GM19351 (cell line): Measurements from ENCODE around the gene GUK1.

Experiments
- ATAC-seq: cut with Tn5 transposase; IDR thresholded peaks from one replicate; pipeline ENCODE4 v1.9.1; 2021; ENCODE audit warnings: mild to moderate bottlenecking, moderate library complexity; ENCODE audit not compliant: unreplicated experiment

GUK1 gene

DNA sequence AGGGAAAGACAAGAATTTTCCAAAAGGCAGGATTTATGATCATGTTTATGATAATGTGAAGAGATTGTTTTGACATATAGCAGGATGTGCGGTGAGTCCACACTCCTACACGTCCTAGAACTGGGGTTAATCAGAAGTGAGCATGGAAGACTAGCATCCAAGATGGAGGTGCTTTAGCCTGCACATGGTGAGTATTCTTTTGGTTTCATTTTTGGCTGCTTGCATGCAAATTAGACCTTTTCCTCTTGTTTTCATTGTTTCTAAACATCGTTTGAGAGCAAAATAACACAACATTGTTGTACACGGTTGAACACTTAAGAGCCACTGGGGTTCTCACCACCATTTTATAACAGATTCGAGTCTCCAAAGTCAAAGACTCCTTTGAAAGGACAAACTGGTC is 14.9 kb upstream of the GUK1 start:
- no peak for ATAC-seq

DNA sequence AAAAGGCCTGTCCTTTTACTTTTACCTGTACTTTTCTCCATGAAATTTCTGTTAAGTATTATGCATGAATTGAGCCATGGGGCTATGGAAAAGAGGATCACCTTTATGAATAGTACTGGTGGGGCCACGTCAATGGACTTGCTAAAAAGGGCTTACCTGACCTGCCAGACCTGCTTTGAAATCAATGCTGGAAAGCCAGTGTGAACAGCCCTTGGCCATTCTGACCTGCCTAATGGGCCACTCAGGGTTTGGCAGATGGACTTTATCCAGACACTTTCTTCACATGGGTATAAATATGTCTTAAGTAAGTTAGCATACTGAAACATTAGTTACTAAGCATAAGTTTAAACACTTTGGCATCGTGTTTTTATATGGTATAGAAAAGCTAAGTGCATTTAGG is 8.3 kb upstream of the GUK1 start:
- ATAC-seq, result no peak

DNA sequence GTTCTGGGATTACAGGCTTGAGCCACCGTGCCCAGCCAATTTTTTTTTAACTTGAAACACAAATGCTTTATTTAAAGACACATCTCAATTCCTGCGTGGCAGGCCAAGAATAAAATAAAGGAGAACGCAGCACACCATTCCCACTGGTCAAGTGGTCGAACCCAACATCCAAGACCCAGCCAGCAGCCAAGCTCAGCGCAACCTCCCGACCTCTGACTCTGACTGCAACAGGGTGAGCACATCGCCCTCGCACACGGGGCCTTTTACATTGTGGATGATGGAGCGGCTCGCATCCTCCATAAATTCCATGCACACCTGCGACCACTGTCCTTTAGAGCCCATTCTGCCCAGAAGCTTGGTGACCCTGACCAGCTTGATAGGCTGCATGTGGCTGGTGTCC is 5.5 kb upstream of the GUK1 start:
- ATAC-seq, result no peak

DNA sequence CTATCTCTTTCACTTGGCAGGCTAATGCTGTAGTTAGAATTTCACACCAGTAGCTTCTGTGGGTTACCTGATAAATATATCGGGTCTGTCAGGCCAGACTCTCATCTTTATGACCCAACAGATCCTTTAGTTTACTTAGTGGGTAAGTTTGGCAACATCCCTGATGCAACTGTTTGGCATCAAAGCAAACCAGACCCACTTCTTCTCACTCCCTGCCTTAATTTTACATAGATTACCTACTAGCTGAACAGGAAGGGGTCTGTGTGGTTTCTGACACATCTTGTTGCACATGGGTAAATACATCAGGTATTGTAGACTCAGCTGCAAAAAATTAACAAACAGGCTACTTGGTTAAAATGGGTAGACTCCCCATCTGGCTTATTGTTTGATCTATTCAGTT is 3.2 kb upstream of the GUK1 start:
- no peak for ATAC-seq

DNA sequence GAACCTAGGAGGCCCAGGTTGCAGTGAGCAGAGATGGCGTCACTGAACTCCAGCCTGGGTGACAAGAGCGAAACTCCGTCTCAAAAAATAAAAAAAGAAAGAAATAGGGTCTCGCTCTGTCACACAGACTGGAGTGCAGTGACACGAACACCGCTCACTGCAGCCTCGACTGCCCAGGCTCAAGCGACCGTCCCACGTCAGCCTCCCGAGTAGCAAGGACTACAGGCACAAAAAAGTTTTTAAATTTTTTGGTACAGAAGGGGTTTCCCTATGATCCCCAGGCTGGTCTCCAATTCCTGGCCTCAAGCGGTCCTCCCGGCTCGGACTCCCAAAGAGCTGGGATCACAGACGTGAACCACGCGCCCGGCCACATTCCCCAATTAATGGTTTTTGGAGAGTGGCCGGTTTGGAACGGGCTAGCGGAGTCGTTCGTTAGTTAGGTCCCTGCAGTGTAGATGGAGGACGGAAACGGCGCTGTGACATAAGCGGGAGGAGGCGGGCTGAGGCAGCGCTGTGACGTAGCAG is 611 bp upstream of the GUK1 start:
- no peak for ATAC-seq

DNA sequence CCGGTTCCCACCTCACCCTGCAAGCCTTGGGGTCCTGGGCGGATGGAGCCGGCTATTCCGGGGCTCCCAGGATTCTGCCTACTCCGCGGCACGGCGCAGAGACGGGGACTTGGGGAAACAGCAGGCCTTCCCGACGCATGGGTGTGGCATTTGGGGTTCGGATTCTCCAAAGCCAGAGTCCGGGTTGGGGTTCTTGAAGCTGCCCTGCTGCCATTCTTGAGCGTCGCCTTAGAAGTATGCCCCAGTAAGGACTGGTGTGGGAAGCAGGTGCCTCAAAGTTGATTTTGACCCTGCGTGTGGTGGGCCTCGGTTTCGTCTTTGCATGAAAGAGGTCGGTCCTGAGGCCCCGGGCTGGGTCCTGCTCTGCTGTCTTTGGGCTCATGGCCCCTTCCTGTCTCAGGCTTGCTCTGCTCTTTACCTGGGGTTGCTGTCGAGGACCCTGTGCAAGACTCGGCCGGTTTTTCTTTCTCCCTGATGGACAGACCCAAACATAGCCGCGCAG is 696 bp downstream of the GUK1 start:
- no peak for ATAC-seq

DNA sequence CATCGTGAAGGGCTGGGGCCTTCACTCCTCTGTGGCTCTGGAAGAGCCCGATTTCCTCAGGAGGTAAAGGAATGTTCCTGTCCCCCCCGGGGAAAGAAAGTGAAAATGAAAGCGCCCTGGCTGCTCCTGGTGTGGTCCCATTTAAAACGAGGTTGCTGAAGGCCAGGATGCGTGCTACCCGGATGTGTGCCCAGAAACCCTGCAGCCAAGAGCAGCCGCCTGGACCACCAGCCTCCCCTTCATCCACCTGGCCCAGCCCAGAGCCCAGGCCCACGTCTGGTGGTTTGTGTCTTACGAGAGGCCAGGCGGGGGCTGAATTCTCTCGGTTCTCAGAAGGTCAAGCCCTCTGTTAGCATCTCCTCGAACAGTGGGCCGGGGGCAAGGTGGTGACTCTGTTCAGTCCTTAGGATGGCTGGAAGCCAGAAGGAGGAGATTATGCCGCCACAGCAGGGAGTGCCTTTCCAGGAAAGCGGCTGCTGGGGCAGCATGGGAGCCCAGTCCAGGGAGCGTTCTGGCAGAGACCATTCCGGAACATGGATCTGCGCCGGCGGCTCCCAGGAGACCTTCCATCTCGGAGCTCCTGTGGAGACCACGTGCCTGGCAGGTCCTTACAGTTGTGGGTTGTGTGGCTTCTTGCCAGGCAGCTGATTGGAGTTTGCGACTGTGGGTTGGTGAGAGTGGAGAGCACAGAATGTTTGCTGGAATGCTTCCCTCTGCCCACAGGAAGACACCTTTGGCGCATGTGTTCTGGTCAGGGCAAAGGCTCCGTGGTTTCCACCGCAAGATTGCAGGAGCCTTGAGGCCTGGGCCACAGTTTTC is 1.4 kb downstream of the GUK1 start:
- no peak for ATAC-seq

DNA sequence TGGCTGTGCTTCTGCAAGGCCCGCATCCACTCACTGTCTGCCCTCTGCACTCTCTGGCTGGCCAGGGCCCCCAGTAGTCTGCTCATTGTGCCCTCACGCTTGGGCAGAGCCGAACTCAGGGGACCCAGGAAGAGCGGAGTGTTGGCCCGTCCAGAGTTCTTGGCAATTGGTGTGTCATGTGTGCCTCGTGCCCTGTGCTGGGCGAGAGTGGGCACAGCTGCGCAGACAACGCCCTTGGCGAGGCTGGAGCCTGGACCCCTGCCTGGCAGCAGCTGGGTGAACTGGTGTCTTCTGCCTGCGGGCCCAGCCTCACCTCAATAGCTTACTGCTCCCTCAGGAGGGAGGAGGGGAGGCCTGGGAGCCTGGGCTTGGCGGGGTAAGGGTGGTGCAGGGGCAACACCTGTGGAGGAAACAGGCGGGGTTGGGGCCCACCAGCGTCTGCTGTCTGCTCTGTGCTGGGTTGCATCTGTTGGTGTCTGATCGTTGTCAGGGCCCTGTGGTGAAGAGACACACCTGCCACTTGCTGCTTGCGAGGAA is 2.1 kb downstream of the GUK1 start:
- ATAC-seq, result no peak

DNA sequence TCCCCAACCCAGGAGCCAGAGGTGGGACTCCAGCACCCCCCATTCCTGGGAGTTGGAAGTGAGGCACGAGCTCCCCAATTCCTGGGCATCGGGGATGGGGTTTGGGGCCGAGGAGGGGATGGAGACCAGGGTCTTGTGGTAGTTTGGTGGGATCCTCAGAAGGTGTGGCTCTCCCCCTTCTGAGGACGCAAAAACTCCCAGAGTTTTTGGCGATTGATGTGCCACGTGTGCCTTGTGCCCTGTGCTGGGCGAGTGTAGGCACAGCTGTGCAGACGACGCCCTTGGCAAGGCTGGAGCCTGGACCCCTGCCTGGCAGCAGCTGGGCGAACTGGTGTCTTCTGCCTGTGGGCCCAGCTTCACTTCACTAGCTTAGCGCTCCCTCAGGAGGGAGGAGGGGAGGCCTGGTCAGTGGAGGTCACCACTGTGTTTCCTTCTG is 2.6 kb downstream of the GUK1 start:
- no peak for ATAC-seq

DNA sequence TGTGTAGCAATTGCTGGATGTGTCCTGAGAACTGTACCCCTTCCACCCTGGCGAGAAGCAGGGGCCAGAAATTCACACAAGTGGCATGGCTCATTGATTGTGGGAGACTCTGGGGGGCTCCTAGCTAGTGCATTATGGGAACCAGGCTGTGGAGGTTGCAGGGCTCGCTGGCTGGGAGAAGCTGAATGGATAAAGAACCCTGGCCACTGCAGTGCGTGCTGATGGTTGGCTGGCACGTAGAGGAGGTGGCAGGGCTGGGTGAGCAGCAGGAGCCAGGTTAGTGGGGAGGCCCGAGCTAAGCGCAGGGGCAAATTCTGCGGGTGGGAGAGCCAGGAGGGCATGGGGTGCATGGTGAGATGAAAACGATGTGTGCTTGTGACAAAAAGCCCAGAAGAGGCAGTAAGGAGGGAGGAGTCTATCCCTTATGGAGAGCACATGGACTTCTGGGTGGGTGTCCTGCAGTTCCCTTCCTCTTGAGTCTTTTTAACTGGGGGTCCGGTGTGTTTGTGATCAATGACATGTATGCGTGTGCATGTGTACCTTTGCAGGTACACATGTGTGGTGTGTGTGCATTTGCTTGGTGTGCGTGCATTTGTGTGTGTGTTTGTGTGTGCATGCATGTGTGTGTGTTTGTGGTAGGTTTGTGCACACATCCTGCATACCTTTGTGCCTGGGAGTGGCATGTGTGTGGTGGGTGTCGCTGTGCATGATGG is 3.6 kb downstream of the GUK1 start:
- ATAC-seq, result no peak

DNA sequence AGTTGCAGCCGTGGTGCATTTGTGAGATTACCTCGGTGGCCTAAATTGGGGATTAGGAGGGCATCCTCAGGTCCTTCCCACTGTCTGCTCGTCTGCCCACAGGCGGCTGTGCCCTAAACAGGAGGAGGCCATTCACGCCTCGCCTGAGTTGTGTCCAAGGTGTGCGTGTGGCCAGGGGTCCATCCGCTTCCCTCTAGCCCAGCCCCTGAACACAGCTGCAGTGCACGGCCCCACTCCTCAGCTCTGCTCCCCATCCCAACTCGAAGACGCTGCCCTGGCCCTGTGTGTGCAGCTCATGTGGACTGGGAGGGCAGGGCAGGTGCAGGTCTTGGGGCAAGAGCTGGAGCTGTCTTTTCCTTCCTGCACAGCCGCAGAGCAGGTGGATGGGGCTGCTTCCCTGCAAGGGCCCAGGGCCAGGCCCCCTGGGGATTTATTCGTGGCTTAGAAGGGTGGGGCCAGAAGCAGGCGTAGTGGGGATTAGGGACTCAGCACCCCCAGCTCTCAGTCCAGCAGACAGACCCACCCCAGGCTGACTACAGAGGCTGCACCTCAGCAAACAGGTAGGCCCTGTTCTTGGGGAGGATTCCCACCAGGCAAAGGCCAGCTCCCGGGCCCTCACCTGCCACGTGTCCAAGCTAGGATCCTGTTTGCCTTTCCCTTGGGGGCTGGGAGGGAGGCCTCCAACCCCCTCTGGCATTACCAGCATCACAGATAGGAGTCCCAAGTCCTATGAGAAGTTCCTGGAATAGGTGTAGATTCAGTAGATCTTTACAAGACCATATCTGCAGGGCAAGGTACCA is 4.3 kb downstream of the GUK1 start:
- ATAC-seq, result no peak

DNA sequence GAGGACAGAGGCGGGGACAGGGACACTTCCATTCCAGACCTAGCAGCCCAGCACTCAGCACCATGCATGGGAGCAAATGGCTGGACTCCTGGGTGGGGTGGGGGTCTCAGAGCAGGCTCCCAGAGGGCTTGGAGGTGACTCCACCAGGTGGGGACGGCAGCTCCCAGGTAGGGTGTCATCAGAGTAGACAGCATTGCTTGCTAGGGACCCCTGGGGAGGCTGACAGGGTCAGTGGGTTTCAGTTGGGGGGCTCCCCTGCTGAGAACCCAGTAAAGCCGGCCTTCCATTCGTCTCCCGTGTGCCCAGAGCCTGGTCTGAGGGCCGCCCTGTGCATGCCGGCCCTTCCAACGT is 4.9 kb downstream of the GUK1 start:
- no peak for ATAC-seq

DNA sequence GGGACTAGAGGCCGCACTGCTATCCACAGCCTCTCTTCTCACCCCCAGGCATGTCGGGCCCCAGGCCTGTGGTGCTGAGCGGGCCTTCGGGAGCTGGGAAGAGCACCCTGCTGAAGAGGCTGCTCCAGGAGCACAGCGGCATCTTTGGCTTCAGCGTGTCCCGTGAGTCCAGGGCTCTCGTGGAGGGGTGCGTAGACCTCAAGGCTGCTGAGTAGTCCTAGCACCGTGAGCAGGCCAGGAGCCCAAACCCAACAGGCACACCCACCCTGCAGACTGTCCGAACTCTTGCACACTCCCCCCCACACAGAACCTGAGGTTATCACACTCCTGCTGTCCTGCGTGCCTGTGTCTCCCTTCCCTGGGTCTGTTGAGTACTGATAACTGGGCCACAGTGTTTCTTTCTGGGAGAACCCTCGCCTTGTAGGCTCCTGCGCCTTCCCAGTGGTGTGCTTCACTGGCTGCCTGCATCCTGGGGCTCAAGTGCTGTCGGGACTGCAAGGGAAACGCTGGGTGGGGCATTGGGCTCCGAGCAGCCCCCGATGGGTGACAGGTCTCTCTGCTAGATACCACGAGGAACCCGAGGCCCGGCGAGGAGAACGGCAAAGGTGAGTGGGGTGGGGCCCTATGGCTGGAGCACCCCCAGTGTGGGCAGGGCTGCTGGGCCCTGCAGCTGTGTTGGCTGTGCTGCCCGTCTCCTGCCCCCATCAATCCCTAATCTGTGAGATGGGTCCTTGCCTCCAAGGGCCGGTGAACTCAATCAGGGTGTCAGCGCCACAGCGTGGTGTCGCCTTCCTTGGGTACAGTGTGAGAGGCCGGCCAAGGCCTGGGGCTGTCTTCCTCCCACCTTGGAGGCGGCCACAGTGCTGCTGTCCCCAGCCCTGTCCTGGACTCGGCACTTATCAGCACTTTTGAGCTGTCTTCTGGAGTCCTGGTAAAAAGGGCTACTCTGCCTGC is 5.7 kb downstream of the GUK1 start:
- ATAC-seq, result no peak

DNA sequence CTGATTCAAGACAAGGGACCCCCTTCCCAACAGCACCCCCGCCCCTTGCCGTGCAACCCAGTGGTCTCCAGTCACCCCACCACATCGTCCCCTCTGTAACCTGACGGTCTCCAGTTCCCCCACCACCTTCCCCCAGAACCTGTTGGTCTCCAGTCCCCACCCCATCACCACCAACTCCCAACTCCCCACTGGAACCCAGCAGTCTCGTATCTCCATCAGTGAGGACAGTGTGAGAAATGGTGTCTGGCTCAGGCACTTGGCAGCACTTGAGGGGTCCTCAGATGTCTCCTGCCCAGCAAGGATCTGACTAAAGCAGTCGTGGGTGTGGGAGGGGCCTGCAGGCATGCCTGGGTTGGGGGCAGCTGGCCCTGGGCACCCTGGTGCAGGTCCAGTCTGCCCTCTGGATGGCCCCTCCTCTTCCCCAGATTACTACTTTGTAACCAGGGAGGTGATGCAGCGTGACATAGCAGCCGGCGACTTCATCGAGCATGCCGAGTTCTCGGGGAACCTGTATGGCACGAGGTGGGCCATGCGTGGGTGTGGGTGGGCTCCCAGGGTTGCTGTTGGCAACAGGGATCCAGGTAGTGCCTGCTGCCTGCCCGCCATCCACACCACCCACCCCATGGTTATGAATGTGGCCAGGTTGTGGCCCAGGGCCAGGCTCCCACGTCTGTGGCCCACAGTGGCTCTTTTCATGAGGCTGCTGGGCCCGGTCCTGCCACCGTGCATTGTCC is 6.5 kb downstream of the GUK1 start:
- ATAC-seq, result no peak

DNA sequence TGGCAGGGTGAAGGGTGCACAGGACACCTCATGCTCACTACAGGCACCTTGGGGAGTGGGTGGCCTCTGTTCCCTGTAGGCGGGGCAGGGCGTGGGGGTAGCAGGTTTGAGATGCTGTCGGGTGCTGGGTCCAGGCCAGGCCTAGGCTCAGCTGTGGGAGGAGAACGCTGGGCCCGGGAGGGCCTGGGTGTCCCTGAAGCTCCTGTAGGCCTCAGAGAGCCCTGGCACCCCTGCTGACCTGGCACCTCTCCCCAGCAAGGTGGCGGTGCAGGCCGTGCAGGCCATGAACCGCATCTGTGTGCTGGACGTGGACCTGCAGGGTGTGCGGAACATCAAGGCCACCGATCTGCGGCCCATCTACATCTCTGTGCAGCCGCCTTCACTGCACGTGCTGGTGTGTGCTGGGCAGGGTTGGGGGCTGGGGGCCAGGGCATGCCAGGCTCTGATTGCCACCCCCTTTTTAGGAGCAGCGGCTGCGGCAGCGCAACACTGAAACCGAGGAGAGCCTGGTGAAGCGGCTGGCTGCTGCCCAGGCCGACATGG is 7.1 kb downstream of the GUK1 start:
- no peak for ATAC-seq

DNA sequence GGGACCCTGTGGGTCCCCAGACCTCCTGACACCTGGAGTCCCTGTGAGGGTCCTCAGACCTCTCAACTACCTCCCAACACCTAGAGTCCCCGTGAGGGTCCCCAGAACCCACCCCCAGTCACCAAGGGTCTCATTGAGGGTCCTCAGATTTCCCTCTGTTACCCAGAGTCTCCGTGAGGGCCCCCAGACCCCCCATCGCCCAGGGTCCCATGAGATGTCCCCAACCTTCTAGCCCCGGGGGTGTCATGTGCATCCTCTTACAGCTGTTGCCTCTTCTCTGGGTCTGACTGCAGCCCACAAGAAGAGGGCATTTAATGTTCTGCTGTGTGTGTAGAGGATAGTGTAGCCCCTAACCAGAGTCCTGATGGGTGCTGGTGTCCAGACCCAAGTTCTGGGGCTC is 7.7 kb downstream of the GUK1 start:
- ATAC-seq, result no peak

DNA sequence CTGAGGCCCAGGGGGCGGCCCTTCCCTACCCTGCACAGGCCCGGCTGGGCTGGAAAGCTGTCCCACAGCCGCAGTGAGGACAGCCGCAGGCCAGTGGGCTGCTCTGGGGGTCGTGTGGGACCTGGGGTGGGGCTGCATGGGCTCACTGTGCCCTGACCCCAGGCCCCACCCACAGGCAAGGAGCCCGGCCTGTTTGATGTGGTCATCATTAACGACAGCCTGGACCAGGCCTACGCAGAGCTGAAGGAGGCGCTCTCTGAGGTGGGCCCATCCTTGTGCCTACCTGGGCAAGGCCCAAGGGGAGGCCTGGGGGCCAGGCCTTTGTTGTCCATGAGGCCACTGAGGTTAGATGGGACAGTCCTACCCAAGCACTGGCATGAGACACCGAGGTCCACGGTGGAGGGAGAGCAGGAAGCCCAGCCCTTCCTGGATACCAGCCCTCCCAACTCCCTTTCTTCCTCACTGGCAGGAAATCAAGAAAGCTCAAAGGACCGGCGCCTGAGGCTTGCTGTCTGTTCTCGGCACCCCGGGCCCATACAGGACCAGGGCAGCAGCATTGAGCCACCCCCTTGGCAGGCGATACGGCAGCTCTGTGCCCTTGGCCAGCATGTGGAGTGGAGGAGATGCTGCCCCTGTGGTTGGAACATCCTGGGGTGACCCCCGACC is 8.2 kb downstream of the GUK1 start:
- no peak for ATAC-seq

DNA sequence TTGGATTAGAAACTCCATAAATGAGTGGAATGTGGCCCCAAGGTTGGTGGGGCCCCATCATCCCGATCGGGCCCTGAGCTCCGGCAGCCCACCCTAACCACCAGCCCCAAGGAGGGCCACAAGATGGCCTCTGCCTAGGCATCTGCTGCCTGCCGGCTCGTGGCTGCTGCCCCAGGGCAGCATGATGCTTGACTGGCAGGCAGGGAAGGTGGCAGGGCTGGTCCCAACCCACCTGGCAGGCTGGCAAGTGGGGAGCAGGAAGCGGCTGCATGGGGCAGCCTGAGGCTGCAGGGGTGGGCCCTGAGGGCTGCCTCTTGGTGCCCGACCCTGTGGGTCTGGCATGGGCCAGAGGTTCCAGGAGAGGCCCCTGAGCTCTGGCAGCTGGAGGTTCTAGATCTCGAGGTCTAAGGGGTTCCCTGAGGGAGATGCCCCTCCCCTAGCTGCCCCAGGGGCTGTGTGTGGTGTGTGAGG is 8.9 kb downstream of the GUK1 start:
- ATAC-seq, result no peak
